Gastrocnemius medialis (tissue), 4 donors: ENCODE measurements around the gene B3GALT5.

Source experiments
- POLR2A ChIP-seq, 2 donors: fragments of 450-650 bp; IDR thresholded peaks; one replicate each; pipeline ENCODE4 v1.6.1; 2017; ENCODE audit warnings: antibody characterized with exemption in 2 of 2, mild to moderate bottlenecking in 2 of 2, moderate library complexity in 2 of 2
- TF ChIP-seq, protein P1 (sequence below), 5 experiments: fragments of 450-650 bp in 3 of 5; fragments of 200-600 bp in 2 of 5; sonication (generic) in 2 of 5; IDR thresholded peaks in 4 of 5; conservative IDR thresholded peaks in 1 of 5; 1 replicate in 4 of 5; 2 replicates in 1 of 5; pipeline ENCODE4 v1.5.1; 2016 to 2019; ENCODE audit warnings: antibody characterized with exemption in 5 of 5, mild to moderate bottlenecking in 3 of 5, moderate library complexity in 3 of 5

DNA sequence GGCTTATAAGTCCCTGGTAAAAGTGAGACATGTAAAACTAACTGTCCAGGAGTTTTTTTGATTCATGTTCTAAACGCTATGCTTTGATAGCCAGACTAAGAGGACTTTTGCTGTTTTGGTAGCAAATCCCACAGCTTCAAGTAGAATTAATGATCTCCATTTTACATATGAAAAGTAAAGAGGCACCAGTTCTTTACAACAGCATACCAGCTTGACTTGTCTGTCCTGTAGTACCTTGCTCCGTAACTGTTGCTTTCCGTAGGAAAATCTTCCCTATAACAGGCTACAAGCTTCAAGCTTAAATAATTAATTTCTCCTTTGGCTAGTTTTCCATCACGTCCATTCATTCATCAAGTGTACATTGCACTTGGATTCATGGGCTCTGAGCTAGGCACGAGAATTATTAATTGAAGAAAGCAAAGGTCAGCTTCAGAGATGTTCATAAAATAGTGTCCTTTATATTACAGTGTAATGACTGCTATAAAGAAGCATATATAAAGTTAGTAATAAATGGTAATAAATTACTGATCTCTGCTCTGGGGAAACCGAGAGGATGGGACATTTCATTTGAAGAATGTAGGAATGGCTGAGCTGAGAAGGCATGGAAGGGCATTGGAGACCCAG, 29.2 kb downstream of the B3GALT5 start:
- TF ChIP-seq POLR2A (IDR thresholded peaks at IDR 0.05): no peak
- TF ChIP-seq, protein P1, sequence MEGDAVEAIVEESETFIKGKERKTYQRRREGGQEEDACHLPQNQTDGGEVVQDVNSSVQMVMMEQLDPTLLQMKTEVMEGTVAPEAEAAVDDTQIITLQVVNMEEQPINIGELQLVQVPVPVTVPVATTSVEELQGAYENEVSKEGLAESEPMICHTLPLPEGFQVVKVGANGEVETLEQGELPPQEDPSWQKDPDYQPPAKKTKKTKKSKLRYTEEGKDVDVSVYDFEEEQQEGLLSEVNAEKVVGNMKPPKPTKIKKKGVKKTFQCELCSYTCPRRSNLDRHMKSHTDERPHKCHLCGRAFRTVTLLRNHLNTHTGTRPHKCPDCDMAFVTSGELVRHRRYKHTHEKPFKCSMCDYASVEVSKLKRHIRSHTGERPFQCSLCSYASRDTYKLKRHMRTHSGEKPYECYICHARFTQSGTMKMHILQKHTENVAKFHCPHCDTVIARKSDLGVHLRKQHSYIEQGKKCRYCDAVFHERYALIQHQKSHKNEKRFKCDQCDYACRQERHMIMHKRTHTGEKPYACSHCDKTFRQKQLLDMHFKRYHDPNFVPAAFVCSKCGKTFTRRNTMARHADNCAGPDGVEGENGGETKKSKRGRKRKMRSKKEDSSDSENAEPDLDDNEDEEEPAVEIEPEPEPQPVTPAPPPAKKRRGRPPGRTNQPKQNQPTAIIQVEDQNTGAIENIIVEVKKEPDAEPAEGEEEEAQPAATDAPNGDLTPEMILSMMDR (IDR thresholded peaks at IDR 0.05 in 4 of 5, conservative IDR thresholded peaks at IDR 0.05 in 1 of 5): no peak
